HG02852 (cell line): ENCODE data around the gene CPZ.

ENCODE experiments used
- ATAC-seq: cut with Tn5 transposase; IDR thresholded peaks from one replicate; pipeline ENCODE4 v1.9.1; 2021; ENCODE audit warnings: mild to moderate bottlenecking, moderate library complexity; ENCODE audit not compliant: unreplicated experiment

CPZ gene

DNA sequence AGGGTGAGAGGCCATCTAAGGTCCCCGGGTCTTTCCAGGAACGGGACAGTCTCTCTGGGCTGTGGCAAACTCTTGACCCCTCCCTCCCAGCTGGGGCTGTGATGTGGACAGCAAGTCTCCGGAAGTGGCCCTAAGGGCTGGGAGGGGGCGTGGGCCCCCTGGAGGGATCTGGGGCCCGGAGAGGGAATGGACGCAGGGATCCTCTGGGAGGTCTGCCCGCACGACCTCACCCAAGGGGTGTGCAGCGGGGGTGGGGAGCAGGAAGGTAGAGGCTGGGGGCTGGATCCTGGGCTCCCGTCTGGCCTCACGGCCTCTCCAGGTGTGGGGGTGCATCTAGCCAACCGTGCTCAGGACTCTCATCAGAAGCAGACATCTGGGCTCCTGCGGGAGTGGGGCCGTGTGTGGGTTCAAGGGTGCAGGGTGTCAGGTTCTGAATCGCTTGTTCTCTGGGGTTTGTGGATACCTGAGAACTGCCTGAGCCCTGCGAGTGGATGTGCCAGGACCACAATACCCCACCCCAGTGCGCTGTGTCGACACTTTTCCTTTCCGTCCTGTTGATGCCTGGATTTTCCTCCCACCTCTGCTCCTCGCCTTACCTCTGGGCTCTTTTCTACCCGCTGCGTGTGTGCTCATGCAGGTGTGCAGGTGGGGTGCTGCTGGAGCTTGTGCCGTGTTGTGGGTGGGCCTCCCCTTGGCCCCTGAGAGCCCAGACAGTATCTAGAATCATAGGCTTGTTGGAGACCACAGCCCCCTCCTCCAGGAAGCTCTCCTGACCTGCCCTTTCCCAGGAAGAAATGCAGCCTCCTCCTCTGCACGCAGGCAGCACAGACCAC is 915 bp downstream of the CPZ start:
- no peak for ATAC-seq

DNA sequence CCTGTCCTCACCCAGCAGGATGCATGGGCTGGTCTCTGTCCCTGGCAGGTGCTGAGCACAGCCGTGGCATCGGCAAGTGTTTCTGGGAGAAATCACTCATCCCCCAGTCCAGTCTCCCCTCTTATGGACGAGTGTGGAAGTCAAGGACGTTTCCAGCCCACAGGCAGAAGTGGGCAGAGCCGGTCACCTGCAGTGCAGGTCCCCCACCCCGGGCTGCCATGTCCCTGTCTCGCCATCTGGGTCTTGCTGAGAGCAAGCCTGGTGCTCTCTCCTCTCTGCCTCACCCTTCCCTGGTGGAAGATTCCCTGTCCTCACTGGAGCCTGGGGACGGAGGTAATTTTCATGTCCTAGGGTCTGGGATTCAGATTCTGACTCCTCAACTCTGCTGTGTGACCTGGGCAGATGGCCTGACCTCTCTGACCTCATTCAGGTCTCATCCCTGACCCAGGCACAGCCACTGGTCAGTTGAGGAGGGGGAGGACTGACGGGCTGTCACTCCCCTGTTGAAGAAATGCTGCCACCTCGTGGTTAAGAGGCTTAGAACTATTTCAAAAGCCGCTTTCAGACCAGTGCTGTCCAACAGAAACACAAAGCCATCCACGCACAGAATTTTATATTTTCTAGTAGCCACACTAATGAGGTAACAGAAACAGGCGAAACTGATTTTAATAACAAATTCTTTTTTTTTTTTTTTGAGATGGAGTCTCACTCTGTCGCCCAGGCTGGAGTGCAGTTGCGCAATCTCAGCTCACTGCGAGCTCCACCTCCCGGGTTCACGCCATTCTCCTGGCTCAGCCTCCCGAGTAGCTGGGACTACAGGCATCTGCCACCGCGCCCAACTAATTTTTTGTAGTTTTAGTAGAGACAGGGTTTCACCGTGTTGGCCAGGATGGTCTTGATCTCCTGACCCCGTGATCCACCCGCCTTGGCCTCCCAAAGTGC is 1.8 kb downstream of the CPZ start:
- no peak for ATAC-seq

DNA sequence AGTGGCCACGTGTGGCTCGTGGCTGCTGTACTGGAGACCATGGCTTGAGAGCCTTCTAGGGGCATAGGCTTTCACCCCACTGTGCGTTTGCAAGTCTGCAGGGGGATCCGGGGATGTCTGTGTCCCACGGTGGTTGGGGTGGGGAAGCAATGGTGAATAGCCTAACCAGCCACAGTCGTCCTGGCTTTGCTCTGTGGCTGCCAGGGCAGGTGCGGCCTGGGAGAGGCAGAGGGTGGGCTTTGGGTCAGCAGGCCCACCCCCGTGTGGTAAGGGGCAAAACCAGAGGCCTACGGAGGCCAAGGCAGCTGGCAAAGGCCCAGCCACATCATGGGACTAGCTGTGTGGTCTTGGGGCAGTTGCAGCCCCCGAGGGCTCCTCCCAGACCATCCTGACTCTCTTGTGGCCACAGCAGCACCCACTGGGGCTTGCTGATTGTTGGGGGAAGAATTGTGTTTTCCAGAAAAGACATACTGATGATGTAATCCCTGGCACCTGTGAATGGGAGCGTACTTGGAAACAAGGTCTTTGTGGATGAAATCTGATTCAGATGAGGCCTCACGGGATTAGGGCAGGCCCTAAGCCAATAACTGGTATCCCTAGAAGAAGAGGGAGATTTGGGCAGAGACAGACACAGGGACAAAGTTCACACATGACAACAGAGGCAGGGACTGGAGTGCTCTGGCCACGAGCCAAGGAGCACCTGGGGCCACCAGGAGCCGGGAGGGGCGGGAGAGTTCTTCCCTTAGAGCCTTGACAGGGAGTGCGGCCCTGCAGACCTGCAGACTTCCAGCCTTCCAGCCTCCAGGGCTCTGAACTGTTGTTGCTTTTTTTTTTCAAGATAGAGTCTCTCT is 2.9 kb downstream of the CPZ start:
- ATAC-seq: no peak

DNA sequence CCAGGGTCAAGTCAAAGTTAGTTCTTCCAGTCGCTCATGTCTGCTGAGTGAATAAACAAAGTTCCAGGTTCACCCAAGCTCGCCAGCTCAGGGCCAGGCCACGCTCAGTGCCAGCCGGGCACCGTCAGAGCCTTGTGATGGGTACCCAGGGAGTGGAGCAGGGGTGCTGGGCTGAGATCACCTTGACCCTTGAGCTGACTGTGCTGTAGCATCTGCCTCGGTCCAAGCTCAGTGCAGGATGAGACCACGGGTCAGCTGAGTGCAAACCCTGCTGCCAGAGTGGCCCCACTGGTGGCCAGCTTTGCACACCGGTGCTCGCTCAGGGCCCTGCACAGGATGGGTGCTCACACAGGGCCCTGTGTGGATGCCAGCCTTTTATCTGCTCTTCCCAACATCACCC is 4.3 kb downstream of the CPZ start:
- no peak for ATAC-seq

DNA sequence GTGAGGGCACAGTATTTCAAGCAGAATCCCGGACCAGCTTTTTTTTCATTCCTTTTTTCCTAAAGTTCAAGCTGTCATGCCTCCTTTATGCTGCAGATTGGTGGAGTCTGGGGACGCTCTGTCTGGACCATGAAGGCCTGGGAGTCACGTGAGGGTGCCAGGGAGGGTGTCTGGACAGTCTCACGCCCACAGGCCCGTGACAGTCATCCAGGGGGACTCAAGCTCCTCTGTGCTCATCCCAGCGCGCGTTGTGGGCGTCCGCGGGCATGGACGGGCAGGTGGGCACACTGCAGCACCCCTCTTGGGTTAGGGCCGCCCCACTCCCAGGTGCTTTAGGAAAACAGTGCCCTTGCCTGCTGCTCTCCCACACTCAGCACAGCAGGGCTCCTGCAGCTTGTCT is 4.8 kb downstream of the CPZ start:
- no peak for ATAC-seq

DNA sequence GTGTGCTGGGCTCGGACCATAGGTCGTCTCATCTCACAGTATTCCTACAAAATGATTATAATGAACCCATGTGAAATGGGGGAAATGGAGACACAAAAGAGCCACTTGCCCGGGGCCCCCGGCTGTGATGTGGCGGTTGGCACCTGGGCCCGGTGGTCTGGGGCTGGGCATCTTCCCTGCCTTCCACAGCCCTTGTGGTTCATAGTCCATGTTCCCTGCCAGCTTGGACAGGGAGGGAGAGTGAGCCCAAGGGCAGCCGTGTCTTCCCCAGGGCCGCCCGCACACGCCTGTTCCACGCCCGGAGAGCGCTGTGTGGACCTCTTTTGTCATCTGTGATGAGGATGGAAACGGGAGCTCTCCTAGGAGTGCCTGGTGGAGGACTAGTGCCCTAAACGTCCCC is 5.2 kb downstream of the CPZ start:
- no peak for ATAC-seq

DNA sequence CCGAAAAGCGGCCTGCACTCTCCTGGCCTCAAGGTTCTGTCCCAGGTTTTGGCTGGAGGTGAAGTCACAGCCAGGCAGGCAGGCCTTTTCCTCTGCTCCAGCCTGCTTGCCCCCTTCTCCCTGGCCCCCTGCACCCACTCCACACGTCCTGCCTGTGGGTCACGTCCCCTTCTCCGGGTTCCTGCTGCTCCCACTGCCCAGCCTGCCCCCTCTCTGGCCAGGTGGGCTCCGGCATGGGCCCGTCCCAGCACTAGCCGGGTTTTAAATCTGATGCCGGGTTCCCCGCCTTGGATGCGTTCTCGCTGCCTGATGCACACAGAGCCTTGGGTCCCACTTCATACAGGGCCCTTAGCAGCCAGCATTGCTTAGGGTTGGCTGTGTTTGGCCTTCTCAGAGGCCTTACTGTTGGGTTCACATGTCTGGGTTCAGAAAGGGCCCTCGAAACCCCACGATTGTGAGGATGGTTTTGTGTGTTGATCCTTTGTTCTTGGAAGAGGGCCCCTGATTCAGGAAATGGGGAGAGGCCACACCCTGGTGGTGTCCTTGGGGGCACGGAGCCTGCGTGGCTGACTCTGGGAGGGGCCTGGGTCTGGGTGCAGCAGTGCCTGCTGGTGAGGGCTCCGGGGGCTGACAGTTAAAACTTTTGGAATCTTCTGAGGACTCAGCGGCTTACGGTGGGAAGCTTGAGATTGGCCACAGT is 6.0 kb downstream of the CPZ start:
- no peak for ATAC-seq

DNA sequence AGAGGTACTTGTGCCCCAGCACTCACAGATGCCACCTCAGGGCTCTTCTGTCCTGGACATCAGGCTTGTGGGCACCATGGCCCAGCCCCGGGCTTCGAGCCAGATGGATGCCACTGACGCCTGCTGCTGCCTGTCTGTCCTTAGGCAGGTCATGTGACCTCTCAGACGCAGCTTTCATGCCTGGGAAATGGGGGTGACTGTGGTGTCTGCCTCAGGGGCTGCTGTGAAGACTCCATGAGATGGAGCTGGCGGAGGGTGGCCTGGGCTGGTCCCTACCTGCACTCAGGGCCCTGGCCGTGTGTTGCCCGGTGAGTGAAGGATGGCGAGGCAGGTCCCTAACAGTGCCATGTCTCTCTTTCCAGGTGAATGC is 6.5 kb downstream of the CPZ start:
- no peak for ATAC-seq

DNA sequence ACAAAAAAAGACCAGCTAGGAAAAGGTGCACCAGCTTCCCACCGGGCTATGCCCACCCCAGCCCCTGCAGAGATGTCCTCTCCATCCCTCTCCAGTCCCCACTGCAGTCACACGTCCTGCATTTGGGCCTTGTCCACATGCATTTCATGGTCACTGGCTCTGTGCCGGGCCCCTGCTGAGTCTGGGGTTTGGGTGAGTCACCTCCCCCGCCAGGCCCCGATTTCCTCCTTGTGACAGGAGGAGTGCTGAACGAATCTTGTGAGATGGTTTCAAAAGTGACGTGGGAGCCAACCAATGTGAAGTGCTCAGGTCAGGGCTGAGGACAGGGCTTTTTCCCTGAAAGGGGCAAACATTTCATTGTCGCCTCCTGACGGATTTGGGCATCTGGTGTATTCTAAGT is 7.1 kb downstream of the CPZ start:
- no peak for ATAC-seq

DNA sequence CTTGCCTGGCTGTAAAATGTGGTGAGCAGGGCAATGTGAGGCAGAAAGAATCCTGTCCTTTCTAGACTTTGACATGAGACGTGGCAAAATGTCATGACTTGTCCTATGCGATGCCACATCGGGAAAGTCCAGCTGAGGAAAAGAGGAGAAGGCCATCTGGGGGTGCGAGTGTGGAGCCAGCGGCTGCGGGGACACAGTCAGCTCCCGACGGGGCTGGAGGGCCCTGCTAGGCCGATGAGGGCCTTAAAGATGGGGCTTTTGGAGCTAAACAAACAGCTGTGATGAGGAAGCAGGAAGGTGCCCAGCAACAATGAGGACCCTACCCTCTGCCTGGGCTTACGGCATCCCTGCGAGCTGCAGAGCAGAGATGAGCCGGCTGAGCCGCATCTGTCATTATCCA is 7.7 kb downstream of the CPZ start:
- ATAC-seq: no peak

DNA sequence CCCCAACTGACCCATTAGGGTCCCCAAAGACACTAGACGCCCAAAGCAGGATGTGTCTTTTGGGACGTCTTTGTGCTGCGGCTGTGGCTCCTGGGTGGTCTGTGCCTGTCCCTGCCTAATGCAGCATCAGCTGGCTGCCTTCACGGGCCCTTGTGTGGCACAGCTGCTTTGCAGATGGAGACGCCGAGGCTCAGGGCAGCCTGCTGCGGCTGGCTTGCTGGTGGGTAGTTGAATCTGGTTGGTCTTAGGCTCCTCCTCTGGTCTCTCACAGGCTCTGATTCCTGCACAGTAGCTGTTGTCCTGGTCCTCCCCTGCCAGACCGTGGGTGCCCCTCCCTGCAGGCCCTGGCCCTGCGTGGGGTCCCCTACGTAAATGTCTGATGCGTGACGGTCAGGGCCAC is 8.1 kb downstream of the CPZ start:
- ATAC-seq: no peak

DNA sequence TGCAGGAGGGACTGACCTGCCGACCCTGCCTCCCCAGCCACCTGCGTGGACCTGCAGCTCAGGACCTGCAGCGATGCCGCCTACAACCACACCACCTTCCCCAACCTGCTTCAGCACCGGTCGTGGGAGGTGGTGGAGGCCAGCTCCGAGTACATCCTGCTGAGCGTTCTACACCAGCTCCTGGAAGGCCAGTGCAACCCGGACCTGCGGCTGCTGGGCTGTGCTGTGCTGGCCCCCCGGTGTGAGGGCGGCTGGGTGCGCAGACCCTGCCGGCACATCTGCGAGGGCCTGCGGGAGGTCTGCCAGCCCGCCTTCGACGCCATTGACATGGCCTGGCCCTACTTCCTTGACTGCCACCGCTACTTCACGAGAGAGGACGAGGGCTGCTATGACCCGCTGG is 8.5 kb downstream of the CPZ start:
- no peak for ATAC-seq

DNA sequence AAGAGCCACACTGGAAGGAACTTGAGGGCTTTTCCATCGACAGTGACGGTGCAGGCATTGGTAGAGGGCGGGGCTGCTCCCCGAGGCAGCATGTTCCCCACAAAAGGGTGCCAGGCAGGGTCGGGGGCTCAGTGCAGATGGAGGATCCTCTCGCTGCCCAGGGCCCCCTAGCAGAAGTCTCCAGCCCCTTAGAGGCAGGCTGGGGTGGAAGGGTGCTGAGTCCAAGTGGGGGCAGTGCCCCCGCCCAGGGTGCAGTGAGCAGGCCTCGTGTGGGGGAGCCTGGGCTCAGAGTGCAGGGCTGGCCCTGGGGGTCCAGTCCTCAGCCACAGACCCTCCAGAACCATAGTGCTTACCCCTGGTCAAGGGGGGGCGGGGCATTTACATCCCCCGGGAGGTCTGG is 9.0 kb downstream of the CPZ start:
- ATAC-seq: no peak

DNA sequence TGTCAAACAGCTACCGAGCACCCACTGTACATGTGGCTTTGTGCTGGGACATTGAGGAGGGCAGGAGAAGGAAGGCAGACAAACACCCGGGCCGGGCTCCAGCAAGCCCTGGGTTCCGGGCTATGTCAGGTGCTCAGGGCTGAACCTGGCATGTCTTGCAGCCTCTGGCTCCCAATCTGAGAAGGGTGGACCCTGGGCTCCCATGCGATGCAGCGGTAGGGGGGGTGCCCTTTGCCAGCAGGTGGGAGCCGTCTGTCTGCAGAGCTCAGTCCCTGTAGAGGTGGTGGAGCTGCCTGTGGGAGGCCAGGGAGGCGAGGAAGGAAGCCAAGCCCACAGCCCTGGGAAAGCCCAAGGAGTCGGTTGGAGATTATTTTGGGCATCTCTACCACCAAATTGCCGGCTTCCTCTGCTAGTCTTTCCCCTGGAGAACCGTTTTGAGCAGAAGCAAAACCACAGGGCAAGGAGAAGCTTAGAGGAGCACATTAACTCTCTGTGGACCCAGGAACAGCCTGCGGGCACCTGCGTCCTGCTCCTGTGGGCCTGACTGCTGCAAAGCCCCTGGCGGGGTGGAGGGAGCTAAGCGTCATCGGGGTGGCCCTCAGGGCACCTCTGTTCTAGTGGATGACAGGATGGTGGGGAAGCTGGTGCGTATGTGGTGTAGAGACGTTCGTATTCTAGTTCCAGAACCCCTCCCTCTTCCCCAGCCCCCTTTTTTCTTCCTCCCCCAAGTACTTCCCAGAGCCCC is 10.3 kb downstream of the CPZ start:
- no peak for ATAC-seq

DNA sequence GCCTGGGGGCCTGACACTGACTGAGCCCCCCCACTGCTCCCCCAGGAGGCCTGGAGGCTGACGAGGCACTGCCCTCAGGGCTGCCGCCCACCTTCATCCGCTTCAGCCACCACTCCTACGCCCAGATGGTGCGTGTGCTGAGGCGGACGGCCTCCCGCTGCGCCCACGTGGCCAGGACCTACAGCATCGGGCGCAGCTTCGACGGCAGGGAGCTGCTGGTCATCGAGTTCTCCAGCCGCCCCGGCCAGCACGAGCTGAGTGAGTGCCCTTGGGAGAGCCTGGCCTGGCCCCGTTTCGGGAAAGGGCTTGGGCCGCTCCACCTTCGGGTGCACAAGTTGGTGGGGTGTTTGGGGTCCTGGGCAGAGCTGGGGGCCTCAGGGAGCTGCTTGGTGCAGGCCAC is 11.4 kb downstream of the CPZ start:
- ATAC-seq: no peak

DNA sequence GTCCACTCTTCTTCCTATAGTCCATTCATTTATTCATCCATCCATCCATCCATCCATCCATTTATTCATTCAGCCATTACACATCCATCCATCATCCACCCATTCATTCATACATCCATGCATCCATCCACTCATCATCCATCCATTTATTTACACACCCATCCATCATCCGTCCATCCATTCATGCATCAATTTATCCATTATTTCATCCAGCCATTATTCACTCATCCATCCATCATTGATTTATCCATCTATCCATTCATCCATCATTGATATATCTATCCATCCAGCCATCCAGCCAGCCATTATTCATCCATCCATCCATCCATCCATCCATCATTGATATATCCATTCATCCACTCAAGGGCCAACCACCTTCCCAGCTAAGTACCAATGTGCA is 12.7 kb downstream of the CPZ start:
- ATAC-seq: no peak

DNA sequence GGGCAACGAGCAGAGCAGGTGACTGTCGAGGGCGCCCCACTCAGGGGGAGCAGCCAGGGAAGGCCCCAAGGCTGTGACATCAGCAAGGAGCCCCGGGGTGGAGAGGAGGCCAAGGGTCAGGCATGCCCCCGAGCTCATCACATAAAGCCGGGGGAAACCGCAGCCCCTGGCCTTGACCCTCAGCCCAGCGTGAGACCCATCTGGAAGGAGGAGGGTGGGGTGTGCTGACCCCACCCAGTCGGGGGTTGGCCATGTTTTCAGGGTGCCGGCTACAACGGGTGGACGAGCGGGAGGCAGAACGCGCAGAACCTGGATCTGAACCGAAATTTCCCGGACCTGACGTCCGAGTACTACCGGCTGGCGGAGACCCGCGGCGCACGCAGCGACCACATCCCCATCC is 13.9 kb downstream of the CPZ start:
- no peak for ATAC-seq

DNA sequence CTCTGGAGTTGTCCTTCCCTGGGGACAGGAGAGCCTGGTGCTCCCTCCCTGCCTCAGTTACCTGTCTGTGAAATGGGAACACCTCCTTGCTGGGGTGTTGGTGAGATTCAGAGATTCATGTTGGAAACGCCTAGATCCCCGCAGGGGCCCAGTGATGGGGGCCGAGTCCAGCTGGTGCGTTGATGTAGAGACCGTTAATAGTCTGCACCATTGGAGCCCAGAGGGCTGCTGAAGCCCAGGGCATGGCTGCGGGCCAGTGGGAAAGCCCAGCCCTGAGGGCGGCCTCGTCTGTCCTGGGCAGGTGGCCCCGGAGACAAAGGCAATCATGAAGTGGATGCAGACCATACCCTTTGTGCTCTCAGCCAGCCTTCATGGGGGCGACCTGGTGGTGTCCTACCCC is 14.4 kb downstream of the CPZ start:
- ATAC-seq: no peak

DNA sequence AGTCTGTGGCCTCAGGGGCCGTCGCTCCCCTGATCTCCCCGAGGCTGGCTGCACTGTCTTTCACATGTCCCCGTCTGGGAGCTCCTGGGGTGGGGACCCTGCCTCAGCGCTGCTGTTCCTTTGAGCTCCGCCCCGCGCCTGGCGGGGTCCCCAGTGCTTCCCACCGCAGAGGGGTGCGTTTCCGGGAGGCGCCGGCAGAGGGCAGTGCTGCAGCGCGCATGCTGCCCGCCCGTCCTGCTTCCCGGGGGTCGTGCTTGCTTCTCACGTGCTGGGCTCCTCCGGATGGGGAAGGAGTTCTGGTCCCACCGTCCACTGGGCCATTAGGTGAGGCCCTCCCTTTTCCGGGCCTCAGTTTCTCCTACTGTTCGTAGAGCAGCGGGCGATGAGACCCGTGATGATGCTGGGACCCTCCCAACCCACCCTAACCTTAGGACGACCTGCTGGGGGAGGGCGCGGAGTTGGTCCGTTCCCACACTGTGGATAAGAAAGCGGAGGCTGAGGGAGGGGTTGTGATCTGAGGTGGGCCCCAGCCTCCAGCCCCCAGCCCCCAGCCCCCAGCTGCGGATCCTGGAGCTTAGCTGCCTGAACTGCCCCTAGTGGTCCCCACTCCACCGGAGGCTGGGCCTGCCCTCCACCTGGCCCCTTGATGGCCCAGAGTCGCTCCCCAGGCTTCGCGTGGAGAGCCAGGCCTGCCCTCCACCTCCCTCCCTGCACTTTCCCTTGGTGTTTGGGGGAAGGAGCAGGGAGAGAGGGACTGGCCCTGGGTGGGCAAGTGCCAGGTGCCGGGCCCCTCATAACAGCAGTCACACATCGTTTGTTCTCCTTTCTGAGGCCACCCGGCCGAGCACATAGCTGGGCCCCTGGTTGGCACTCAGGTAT is 15.3 kb downstream of the CPZ start:
- no peak for ATAC-seq
